Fibroblast of gingiva (primary cell): ENCODE measurements around the gene APELA.
"Not testable (repeated sequence)": the region's sequence is repeated elsewhere in the genome, so short reads cannot be mapped to it uniquely, and the experiment has no call there.

Experiments
- DNase-seq: peaks from one replicate; pipeline ENCODE4 v3.0.0-alpha.2; 2011; ENCODE audit warnings: low read depth

APELA gene

GRCh38 chr4:164926301-164926700 is 49.3 kb downstream of the APELA start:
- peak; percentile 84 for DNase-seq

- DNase-seq = not testable (repeated sequence)
These were observed 50.1 kb downstream of the APELA start for GRCh38 chr4:164927101-164927500.

GRCh38 chr4:164930647-164931046 is 53.7 kb downstream of the APELA start:
- no peak for DNase-seq

- no peak for DNase-seq
These were observed 54.8 kb downstream of the APELA start for GRCh38 chr4:164931551-164932324.

GRCh38 chr4:164933244-164933643 is 56.3 kb downstream of the APELA start:
- no peak for DNase-seq

- DNase-seq = no peak
These were observed 58.4 kb downstream of the APELA start for GRCh38 chr4:164935363-164935762.

- DNase-seq = not testable (repeated sequence)
These were observed 59.1 kb downstream of the APELA start for GRCh38 chr4:164935865-164936606.

GRCh38 chr4:164937576-164938270 is 60.7 kb downstream of the APELA start:
- DNase-seq = peak; percentile 63

- peak; percentile 20 for DNase-seq
These were observed 66.2 kb downstream of the APELA start for GRCh38 chr4:164943192-164943591.

GRCh38 chr4:164945146-164945545 is 68.2 kb downstream of the APELA start:
- DNase-seq = no peak

- no peak for DNase-seq
These were observed 69.8 kb downstream of the APELA start for GRCh38 chr4:164946810-164947209.
